ENCODE data around the gene PRKD1. TPM values are rescaled to one million over a fixed set of nuclear protein-coding genes. Genes with fewer than 3 reads are reported as not detected.

Gene PRKD1
- total and polyA plus RNA-seq, 10 of the 15 experiments (the other 5 are each of a cell fraction or from before 2014, with no cell fraction given), result 0.02 to 0.56 TPM; not detected in 8

GRCh38 chr14:29607169-29607568 is 320.5 kb downstream of the PRKD1 start:
- no peak overlapping the region for H3K27ac ChIP-seq (ENCODE audit: control insufficient read depth, insufficient read depth)
- 10% methylated on average over 5 of the region's 5 CpGs for WGBS (ENCODE audit: insufficient coverage, insufficient replicate concordance, low lambda C conversion rate, missing lambda C conversion rate)
- H3K9ac ChIP-seq (ENCODE audit: control insufficient read depth, insufficient read depth, low read length), result no peak overlapping the region
- no peaks in the 10 kb centered on the region for H4K20me1 ChIP-seq (ENCODE audit: control insufficient read depth, insufficient read depth)
- DNase-seq (ENCODE audit: low read depth, low spot score) (no peak), ATAC-seq (no peak), FAIRE-seq (no peak)
- no peak overlapping the region for H3K4me3 ChIP-seq
- H3K4me2 ChIP-seq (ENCODE audit: control insufficient read depth, insufficient read depth), result no peak overlapping the region
- no peaks in the 10 kb centered on the region for H3K9me3 ChIP-seq (replicated peaks; ENCODE audit: control insufficient read depth, insufficient read depth, low read length)
- in situ Hi-C loops (cut with MboI) (no loop called here), intact Hi-C loops (cut with micrococcal nuclease; ENCODE audit: unreplicated experiment) (no loop called here)
- POLR2A ChIA-PET, result interaction anchor here (0.6 kb wide), 1 partner anchor 11 kb away, joined by 5 read pairs; no protein-coding TSS in a partner anchor
- CTCF ChIA-PET, result interaction anchor here (0.8 kb wide), 1 partner anchor 15 kb away, joined by 3 read pairs; no protein-coding TSS in a partner anchor
- BruUV-seq (replicated peaks), result no TSS peak
- H3K79me2 ChIP-seq (ENCODE audit: control insufficient read depth, insufficient read depth, low read length), result no peaks in the 10 kb centered on the region
- TF ChIP-seq TAF1 (IDR thresholded peaks at IDR 0.05; ENCODE audit: borderline replicate concordance, low read depth, low read length), result no peak
- no peak for TF ChIP-seq BCL11A (IDR thresholded peaks at IDR 0.05; ENCODE audit: low read depth, low read length)
- no peak for TF ChIP-seq CBX3 (IDR thresholded peaks at IDR 0.05; ENCODE audit: borderline replicate concordance, low read depth)
- no peak for TF ChIP-seq KLF5 (IDR thresholded peaks at IDR 0.05; ENCODE audit: partially characterized antibody)
- TF ChIP-seq MYB (IDR thresholded peaks at IDR 0.05; ENCODE audit: borderline replicate concordance, low read depth, low read length), result no peak
- TF ChIP-seq SMARCA5 (IDR thresholded peaks at IDR 0.05), result no peak
- TF ChIP-seq MYC (IDR thresholded peaks at IDR 0.05; ENCODE audit: insufficient read depth, insufficient read length, insufficient replicate concordance, low read length, severe bottlenecking), result no peak
- TF ChIP-seq PML (IDR thresholded peaks at IDR 0.05; ENCODE audit: low read length), result no peak
- TF ChIP-seq, protein P1, sequence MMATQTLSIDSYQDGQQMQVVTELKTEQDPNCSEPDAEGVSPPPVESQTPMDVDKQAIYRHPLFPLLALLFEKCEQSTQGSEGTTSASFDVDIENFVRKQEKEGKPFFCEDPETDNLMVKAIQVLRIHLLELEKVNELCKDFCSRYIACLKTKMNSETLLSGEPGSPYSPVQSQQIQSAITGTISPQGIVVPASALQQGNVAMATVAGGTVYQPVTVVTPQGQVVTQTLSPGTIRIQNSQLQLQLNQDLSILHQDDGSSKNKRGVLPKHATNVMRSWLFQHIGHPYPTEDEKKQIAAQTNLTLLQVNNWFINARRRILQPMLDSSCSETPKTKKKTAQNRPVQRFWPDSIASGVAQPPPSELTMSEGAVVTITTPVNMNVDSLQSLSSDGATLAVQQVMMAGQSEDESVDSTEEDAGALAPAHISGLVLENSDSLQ (IDR thresholded peaks at IDR 0.05), result no peak
- TF ChIP-seq SREBF2 (IDR thresholded peaks at IDR 0.05; ENCODE audit: low read length), result no peak
- no peak for TF ChIP-seq CEBPB (IDR thresholded peaks at IDR 0.05; ENCODE audit: borderline replicate concordance in 1 of 2, low read depth in 2 of 2, low read length in 2 of 2)
- no peak for TF ChIP-seq TBL1XR1 (IDR thresholded peaks at IDR 0.05; ENCODE audit: low read depth, low read length)
- no peak for TF ChIP-seq TCF3 (IDR thresholded peaks at IDR 0.05; ENCODE audit: borderline replicate concordance, insufficient read depth, low read depth, low read length)
- TF ChIP-seq TCF7 (IDR thresholded peaks at IDR 0.05; ENCODE audit: borderline replicate concordance), result no peak
- no peak for TF ChIP-seq YY1 (IDR thresholded peaks at IDR 0.05; ENCODE audit: low read depth, low read length)
- TF ChIP-seq WRNIP1 (IDR thresholded peaks at IDR 0.05; ENCODE audit: borderline replicate concordance, low read depth, low read length), result no peak
- no peak for TF ChIP-seq ATF2 (IDR thresholded peaks at IDR 0.05; ENCODE audit: low read length)
- H3K36me3 ChIP-seq (ENCODE audit: control insufficient read depth in 2 of 2, insufficient read depth in 2 of 2, low read length in 1 of 2), result no peaks in the 10 kb centered on the region
- H2AFZ ChIP-seq (ENCODE audit: control insufficient read depth, low read depth, low read length), result no peak overlapping the region
- H3K27me3 ChIP-seq (replicated peaks in 1 of 2; ENCODE audit: control insufficient read depth in 2 of 2, insufficient read depth in 2 of 2, low read length in 1 of 2), result no peaks in the 10 kb centered on the region
- SMC1A ChIA-PET (ENCODE audit: uncharacterized antibody, unreplicated experiment), result no interaction called here
- no peaks in the 10 kb centered on the region for H3K4me1 ChIP-seq (ENCODE audit: control insufficient read depth, insufficient read depth, low read length)
- RAD21 ChIA-PET (ENCODE audit: unreplicated experiment), result interaction anchor here (0.7 kb wide), 1 partner anchor 346 kb away, joined by 4 read pairs; no protein-coding TSS in a partner anchor
